Neural cell (in vitro differentiated cells): ENCODE data around the gene TGFBR3.

Experiments used
- CTCF ChIP-seq: fragments of 450-650 bp; IDR thresholded peaks from 2 replicates; pipeline ENCODE4 v1.5.1; 2014; ENCODE audit warnings: antibody characterized with exemption, mild to moderate bottlenecking, moderate library complexity; ENCODE audit not compliant: poor library complexity, severe bottlenecking
- EZH2 ChIP-seq: fragments of 200-600, 300-800 bp; shearing (Covaris generic), sonication (generic); IDR thresholded peaks from 2 replicates; pipeline ENCODE4 v1.6.1; 2014; ENCODE audit warnings: antibody characterized with exemption, low read length, borderline replicate concordance, mild to moderate bottlenecking; ENCODE audit not compliant: insufficient read depth, poor library complexity, severe bottlenecking
- POLR2AphosphoS5 ChIP-seq: IDR thresholded peaks from 2 replicates; pipeline ENCODE4 v1.6.1; 2012
- SMC3 ChIP-seq: fragments of 450-650 bp; conservative IDR thresholded peaks from 2 replicates; pipeline ENCODE4 v1.6.1; 2014; ENCODE audit warnings: antibody characterized with exemption, mild to moderate bottlenecking, moderate library complexity; ENCODE audit not compliant: poor library complexity
- TAF1 ChIP-seq: IDR thresholded peaks from 2 replicates; pipeline ENCODE4 v1.6.1; 2012; ENCODE audit warnings: low read depth

GRCh38 chr1:91799863-91800262, 86.1 kb downstream of the TGFBR3 start:
- TF ChIP-seq CTCF (no peak), POLR2AphosphoS5 (no peak), TAF1 (no peak), EZH2 (no peak), SMC3 (no peak)
